IMR-90 (cell line): Measurements from ENCODE around the gene MNDA. TPM values are rescaled to one million over a fixed set of nuclear protein-coding genes. Genes with fewer than 3 reads are reported as not detected.

Experiments
- ATAC-seq: fragments of 200-7000 bp; cut with Tn5 transposase; 2 replicates; pipeline ENCODE4 v1.9.1; 2020; ENCODE audit warnings: low read depth, mild to moderate bottlenecking, moderate library complexity
- BruUV-seq: library from RNA; stranded (reverse); fragments of 400-500 nt; replicated peaks from 2 replicates; lab custom pipeline; 2021; lab: Mats Ljungman, UMichigan
- CTCF ChIA-PET: fragments of 300-600 bp; formaldehyde crosslinking; extraction: SDS; loops from one replicate; lab custom pipeline; 2021; ENCODE audit warnings: antibody characterized with exemption; lab: Yijun Ruan, JAX
- POLR2A ChIA-PET: fragments of 300-600 bp; sonication (Branson Sonifier 250); formaldehyde crosslinking; loops from one replicate; lab custom pipeline; 2022; ENCODE audit warnings: antibody characterized with exemption; ENCODE audit not compliant: unreplicated experiment; lab: Charles Lee
- DNase-seq: peaks from one replicate; pipeline ENCODE4 v3.0.0; 2013
- H2AFZ ChIP-seq: replicated peaks from 2 replicates; pipeline ENCODE3; 2013; ENCODE audit warnings: low read length, mild to moderate bottlenecking; ENCODE audit not compliant: poor library complexity
- H2AK5ac ChIP-seq: 2 replicates; pipeline ENCODE4 v1.6.1; 2013; ENCODE audit warnings: low read depth, low read length, inconsistent platforms
- H2AK9ac ChIP-seq: replicated peaks from 2 replicates; pipeline ENCODE3; 2013; ENCODE audit warnings: mild to moderate bottlenecking, low read depth, low read length, moderate library complexity; ENCODE audit not compliant: poor library complexity
- H2BK120ac ChIP-seq: 2 replicates; pipeline ENCODE4 v1.6.1; 2013; ENCODE audit warnings: low read depth, low read length, inconsistent platforms
- H2BK15ac ChIP-seq: 3 replicates; pipeline ENCODE4 v1.6.1; 2013; ENCODE audit warnings: low read depth, low read length, inconsistent platforms
- H2BK20ac ChIP-seq: 2 replicates; pipeline ENCODE4 v1.6.1; 2013; ENCODE audit warnings: low read depth, mild to moderate bottlenecking, inconsistent platforms, low read length, moderate library complexity
- H2BK5ac ChIP-seq: 2 replicates; pipeline ENCODE4 v1.6.1; 2013; ENCODE audit warnings: mild to moderate bottlenecking, low read depth, low read length, inconsistent platforms; ENCODE audit not compliant: poor library complexity, severe bottlenecking
- H3K14ac ChIP-seq: replicated peaks from 2 replicates; pipeline ENCODE4 v1.6.1; 2013; ENCODE audit warnings: low read depth, low read length, inconsistent platforms
- H3K18ac ChIP-seq: 2 replicates; pipeline ENCODE4 v1.6.1; 2013; ENCODE audit warnings: low read depth, low read length, control low read depth
- H3K23ac ChIP-seq: 2 replicates; pipeline ENCODE4 v1.6.1; 2013; ENCODE audit warnings: low read depth, low read length, inconsistent platforms
- H3K27ac ChIP-seq: 2 replicates; pipeline ENCODE4 v1.5.1; 2013; ENCODE audit warnings: mild to moderate bottlenecking, control low read depth, low read length; ENCODE audit not compliant: insufficient read depth
- H3K27me3 ChIP-seq: 2 replicates; pipeline ENCODE4 v1.6.1; 2013; ENCODE audit warnings: low read length; ENCODE audit not compliant: control insufficient read depth, insufficient read depth
- H3K36me3 ChIP-seq: 2 replicates; pipeline ENCODE4 v1.6.1; 2013; ENCODE audit warnings: low read length, mixed read lengths; ENCODE audit not compliant: control insufficient read depth, insufficient read depth
- H3K4ac ChIP-seq: 2 replicates; pipeline ENCODE4 v1.6.1; 2013; ENCODE audit warnings: low read depth, low read length, inconsistent platforms
- H3K4me1 ChIP-seq: 2 replicates; pipeline ENCODE4 v1.6.1; 2013; ENCODE audit warnings: low read length, mixed read lengths; ENCODE audit not compliant: control insufficient read depth, insufficient read depth
- H3K4me2 ChIP-seq: 2 replicates; pipeline ENCODE4 v1.6.1; 2013; ENCODE audit warnings: low read depth, mild to moderate bottlenecking, control low read depth, low read length, moderate library complexity
- H3K4me3 ChIP-seq: 2 replicates; pipeline ENCODE4 v1.5.1; 2013; ENCODE audit warnings: low read depth, mild to moderate bottlenecking, control low read depth, low read length, moderate library complexity; ENCODE audit not compliant: insufficient read depth
- H3K56ac ChIP-seq: 2 replicates; pipeline ENCODE4 v1.6.1; 2013; ENCODE audit warnings: low read length, inconsistent platforms; ENCODE audit not compliant: insufficient read depth; ENCODE audit errors: extremely low read depth
- H3K79me1 ChIP-seq, 2 experiments: 2 replicates each; pipeline ENCODE4 v1.6.1; 2013; ENCODE audit warnings: low read length in 2 of 2, inconsistent platforms in 1 of 2, low read depth in 1 of 2
- H3K9ac ChIP-seq: 2 replicates; pipeline ENCODE4 v1.6.1; 2013; ENCODE audit warnings: low read depth, low read length, control low read depth
- H3K9me1 ChIP-seq: 2 replicates; pipeline ENCODE4 v1.6.1; 2013; ENCODE audit warnings: low read length, inconsistent platforms; ENCODE audit not compliant: insufficient read depth
- H3K9me3 ChIP-seq: 2 replicates; pipeline ENCODE4 v1.6.1; 2013; ENCODE audit warnings: low read length; ENCODE audit not compliant: control insufficient read depth, insufficient read depth
- H4K20me1 ChIP-seq: 2 replicates; pipeline ENCODE4 v1.6.1; 2013; ENCODE audit warnings: low read length, inconsistent platforms; ENCODE audit not compliant: insufficient read depth
- H4K5ac ChIP-seq: 2 replicates; pipeline ENCODE4 v1.6.1; 2013; ENCODE audit warnings: mild to moderate bottlenecking, low read depth, low read length, control low read depth
- H4K8ac ChIP-seq, 2 experiments: 2 replicates each; pipeline ENCODE4 v1.6.1; 2013; ENCODE audit warnings: low read depth in 2 of 2, low read length in 2 of 2, control low read depth in 1 of 2, inconsistent platforms in 1 of 2
- H4K91ac ChIP-seq: 2 replicates; pipeline ENCODE4 v1.6.1; 2013; ENCODE audit warnings: low read depth, low read length, inconsistent platforms; ENCODE audit not compliant: insufficient read depth
- BHLHE40 ChIP-seq: fragments of 150-350 bp; IDR thresholded peaks from 2 replicates; pipeline ENCODE4 v1.6.1; 2016; ENCODE audit warnings: mild to moderate bottlenecking, low read depth, low read length
- CEBPB ChIP-seq: IDR thresholded peaks from 2 replicates; pipeline ENCODE4 v1.6.1; 2012; ENCODE audit warnings: low read depth, low read length, improper control_type of control experiment
- CHD1 ChIP-seq: IDR thresholded peaks from 2 replicates; pipeline ENCODE4 v1.6.1; 2012; ENCODE audit warnings: low read depth, low read length, improper control_type of control experiment
- CTCF ChIP-seq: conservative IDR thresholded peaks from 2 replicates; pipeline ENCODE4 v1.5.1; 2012; ENCODE audit warnings: mild to moderate bottlenecking, low read depth, low read length, improper control_type of control experiment
- FOS ChIP-seq: fragments of 150-350 bp; IDR thresholded peaks from 2 replicates; pipeline ENCODE4 v1.6.1; 2016; ENCODE audit warnings: low read depth, low read length
- MAFK ChIP-seq: IDR thresholded peaks from 2 replicates; pipeline ENCODE4 v1.6.1; 2012; ENCODE audit warnings: low read depth, low read length, improper control_type of control experiment
- MAZ ChIP-seq: IDR thresholded peaks from 2 replicates; pipeline ENCODE4 v1.6.1; 2012; ENCODE audit warnings: low read depth, mild to moderate bottlenecking, low read length, improper control_type of control experiment, moderate library complexity, borderline replicate concordance
- MXI1 ChIP-seq: IDR thresholded peaks from 2 replicates; pipeline ENCODE4 v1.6.1; 2012; ENCODE audit warnings: low read depth, mild to moderate bottlenecking, low read length, moderate library complexity, borderline replicate concordance
- NFE2L2 ChIP-seq: fragments of 150-350 bp; IDR thresholded peaks from 2 replicates; pipeline ENCODE4 v1.6.1; 2016; ENCODE audit warnings: low read depth, mild to moderate bottlenecking, low read length
- POLR2A ChIP-seq: IDR thresholded peaks from 2 replicates; pipeline ENCODE4 v1.6.1; 2012; ENCODE audit warnings: mild to moderate bottlenecking, low read depth, low read length
- RAD21 ChIP-seq: IDR thresholded peaks from 2 replicates; pipeline ENCODE4 v1.6.1; 2012; ENCODE audit warnings: low read length, improper control_type of control experiment
- RCOR1 ChIP-seq: IDR thresholded peaks from 2 replicates; pipeline ENCODE4 v1.6.1; 2012; ENCODE audit warnings: mild to moderate bottlenecking, low read length, improper control_type of control experiment; ENCODE audit not compliant: insufficient replicate concordance
- RFX5 ChIP-seq: IDR thresholded peaks from 2 replicates; pipeline ENCODE4 v1.8.0; 2012; ENCODE audit warnings: low read depth, mild to moderate bottlenecking, low read length, moderate library complexity
- SMC3 ChIP-seq: fragments of 150-350 bp; IDR thresholded peaks from 2 replicates; pipeline ENCODE4 v1.6.1; 2016; ENCODE audit warnings: low read depth, mild to moderate bottlenecking, antibody characterized with exemption, low read length, moderate library complexity
- USF2 ChIP-seq: fragments of 150-350 bp; IDR thresholded peaks from 2 replicates; pipeline ENCODE4 v1.6.1; 2017; ENCODE audit warnings: mild to moderate bottlenecking, antibody characterized with exemption, low read length, low read depth
- WGBS, 2 experiments: methylation state at CpG; one replicate each; pipeline versions ENCODE4 v1.1.5 to v1.1.7; 2013; ENCODE audit warnings: missing lambda C conversion rate in 2 of 2; ENCODE audit not compliant: insufficient read length in 1 of 2; ENCODE audit errors: extremely low coverage in 2 of 2; 5-methylcytosine and 5-hydroxymethylcytosine counted together
- dilution Hi-C: fragments of 300-500 bp; cut with HindIII; formaldehyde crosslinking; loops from one replicate; pipeline ENCODE4 v1.14.3; 2018; ENCODE audit warnings: low sequenced_read_pairs; ENCODE audit not compliant: unreplicated experiment
- in situ Hi-C: fragments of 300-500 bp; cut with MboI; formaldehyde crosslinking; loops from 3 replicates; pipeline ENCODE4 v1.14.3; 2019; ENCODE audit warnings: low sequenced_read_pairs, inconsistent platforms, mixed read lengths
- intact Hi-C: fragments of 100-400 bp; cut with micrococcal nuclease; formaldehyde crosslinking; loops from 2 replicates; pipeline ENCODE4 v1.10.0; 2022
- polyA plus RNA-seq, 3 experiments: library from polyadenylated mRNA; depleted of rRNA; stranded (reverse); fragments of >200 nt; gene quantifications; 2 replicates each; pipeline ENCODE4 v1.2.3, GENCODE V29; 2012; ENCODE audit warnings: low replicate concordance in 1 of 3
- total RNA-seq: library from RNA; depleted of rRNA; stranded (reverse); fragments of >200 nt; gene quantifications from 2 replicates; pipeline ENCODE4 v1.2.3, GENCODE V29; 2012
- TF ChIP-seq, protein P1 (sequence below): fragments of 150-350 bp; IDR thresholded peaks from 2 replicates; pipeline ENCODE4 v1.6.1; 2016; ENCODE audit warnings: low read depth, mild to moderate bottlenecking, low read length, moderate library complexity, borderline replicate concordance

The MNDA gene
- total and polyA plus RNA-seq, 2 of the 4 experiments (the other 2 are of a cell fraction), result not detected

- H2BK20ac ChIP-seq, result no peak overlapping the region
- CTCF ChIA-PET, result no interaction called here
- H3K4me3 ChIP-seq, result no peak overlapping the region
- no peaks in the 10 kb centered on the region for H3K4me1 ChIP-seq
- H2AK9ac ChIP-seq, result no peak overlapping the region
- no peak overlapping the region for H4K91ac ChIP-seq
- H3K56ac ChIP-seq, result no peak overlapping the region
- no peak for ATAC-seq
- no peak overlapping the region for H3K18ac ChIP-seq
- no peaks in the 10 kb centered on the region for H3K9me1 ChIP-seq
- H3K79me1 ChIP-seq, result no peaks in the 10 kb centered on the region
- H2BK5ac ChIP-seq, result no peak overlapping the region
- no peak overlapping the region for H3K4ac ChIP-seq
- no peak for DNase-seq
- H3K27ac ChIP-seq, result no peak overlapping the region
- H3K14ac ChIP-seq, result no peak overlapping the region
- H3K9me3 ChIP-seq, result no peaks in the 10 kb centered on the region
- H3K9ac ChIP-seq, result no peak overlapping the region
- H4K8ac ChIP-seq, result no peak overlapping the region
- no peak overlapping the region for H2BK120ac ChIP-seq
- BruUV-seq, result no TSS peak
- no peaks in the 10 kb centered on the region for H4K20me1 ChIP-seq
- dilution Hi-C loops, result no loop called here
- no peak overlapping the region for H3K23ac ChIP-seq
- TF ChIP-seq RFX5, result no peak
- TF ChIP-seq RAD21, result no peak
- TF ChIP-seq MAZ, result no peak
- no peak for TF ChIP-seq MXI1
- TF ChIP-seq CEBPB, result no peak
- TF ChIP-seq BHLHE40, result no peak
- no peak for TF ChIP-seq SMC3
- TF ChIP-seq CHD1, result no peak
- no peak for TF ChIP-seq CTCF
- TF ChIP-seq USF2, result no peak
- no peak for TF ChIP-seq RCOR1
- TF ChIP-seq, protein P1, sequence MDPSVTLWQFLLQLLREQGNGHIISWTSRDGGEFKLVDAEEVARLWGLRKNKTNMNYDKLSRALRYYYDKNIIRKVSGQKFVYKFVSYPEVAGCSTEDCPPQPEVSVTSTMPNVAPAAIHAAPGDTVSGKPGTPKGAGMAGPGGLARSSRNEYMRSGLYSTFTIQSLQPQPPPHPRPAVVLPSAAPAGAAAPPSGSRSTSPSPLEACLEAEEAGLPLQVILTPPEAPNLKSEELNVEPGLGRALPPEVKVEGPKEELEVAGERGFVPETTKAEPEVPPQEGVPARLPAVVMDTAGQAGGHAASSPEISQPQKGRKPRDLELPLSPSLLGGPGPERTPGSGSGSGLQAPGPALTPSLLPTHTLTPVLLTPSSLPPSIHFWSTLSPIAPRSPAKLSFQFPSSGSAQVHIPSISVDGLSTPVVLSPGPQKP, result no peak
- TF ChIP-seq NFE2L2, result no peak
- no peak for TF ChIP-seq FOS
- no peak for TF ChIP-seq MAFK
- no peak for TF ChIP-seq POLR2A
- no peaks in the 10 kb centered on the region for H3K27me3 ChIP-seq
- no CpG with 5 or more reads among the region's 2 CpGs for WGBS, 2 experiments
- H3K36me3 ChIP-seq, result no peaks in the 10 kb centered on the region
- no peak overlapping the region for H2AFZ ChIP-seq
- no peak overlapping the region for H3K4me2 ChIP-seq
- in situ Hi-C loops, result no loop called here
- POLR2A ChIA-PET, result no interaction called here
- no peak overlapping the region for H2AK5ac ChIP-seq
- intact Hi-C loops, result no loop called here
- H2BK15ac ChIP-seq, result no peak overlapping the region
- no peak overlapping the region for H4K5ac ChIP-seq
These were observed 8.4 kb downstream of the MNDA start for GRCh38 chr1:158839566-158839965.
